Fibroblast of the aortic adventitia (primary cell): ENCODE results near the gene CCDC87. TPM values are rescaled to one million over a fixed set of nuclear protein-coding genes. Genes with fewer than 3 reads are reported as not detected.

Experiments used
- DNase-seq: peaks from one replicate; pipeline ENCODE4 v3.0.0-alpha.2; 2010; ENCODE audit warnings: low read depth
- H3K4me3 ChIP-seq: 2 replicates; pipeline ENCODE4 v1.5.1; 2011; ENCODE audit warnings: low read depth, mild to moderate bottlenecking, control low read depth, low read length, moderate library complexity
- CTCF ChIP-seq: IDR thresholded peaks from 2 replicates; pipeline ENCODE4 v1.5.1; 2011; ENCODE audit warnings: mild to moderate bottlenecking, low read length, control low read depth, inconsistent platforms; ENCODE audit not compliant: insufficient read depth
- total RNA-seq: library from RNA; depleted of rRNA; stranded (reverse); fragments of >200 nt; gene quantifications from 2 replicates; pipeline ENCODE4 v1.2.3, GENCODE V29; 2012; ENCODE audit warnings: low replicate concordance

CCDC87 gene
- total RNA-seq, 1 donor: 0.45 TPM

- no peak overlapping the region for H3K4me3 ChIP-seq
- DNase-seq: no peak
- TF ChIP-seq CTCF: no peak
These were observed 37.4 kb downstream of the CCDC87 start for GRCh38 chr11:66555416-66555815.

- DNase-seq: no peak
- no peak for TF ChIP-seq CTCF
- no peak overlapping the region for H3K4me3 ChIP-seq
These were observed 38.3 kb downstream of the CCDC87 start for GRCh38 chr11:66554602-66555001.

- TF ChIP-seq CTCF: no peak
- DNase-seq: no peak
- H3K4me3 ChIP-seq: no peak overlapping the region
These were observed 42.0 kb downstream of the CCDC87 start for GRCh38 chr11:66550887-66551286.

- no peak overlapping the region for H3K4me3 ChIP-seq
- no peak for TF ChIP-seq CTCF
- DNase-seq: no peak
These were observed 43.2 kb downstream of the CCDC87 start for GRCh38 chr11:66549696-66550095.

- no peak for DNase-seq
- H3K4me3 ChIP-seq: no peak overlapping the region
- no peak for TF ChIP-seq CTCF
These were observed 43.9 kb downstream of the CCDC87 start for GRCh38 chr11:66548774-66549630.

- no peak for DNase-seq
- no peak overlapping the region for H3K4me3 ChIP-seq
- no peak for TF ChIP-seq CTCF
These were observed 44.8 kb downstream of the CCDC87 start for GRCh38 chr11:66548041-66548440.

GRCh38 chr11:66547662-66548009 lies 45.2 kb downstream of the CCDC87 start:
- H3K4me3 ChIP-seq: no peak overlapping the region
- DNase-seq: no peak
- TF ChIP-seq CTCF: no peak
